Activated CD4-positive, alpha-beta T cell treated with anti-CD3 and anti-CD28 coated beads, Interleukin-2, amount 50 U/mL, for 16 hours (primary cell): ENCODE measurements around the gene FAM131B.

ENCODE experiments used
- DNase-seq: peaks from one replicate; pipeline ENCODE4 v3.0.0-alpha.2; 2020

Gene FAM131B

GRCh38 chr7:143356414-143357050 lies 6.0 kb downstream of the FAM131B start:
- DNase-seq: no peak

DNA sequence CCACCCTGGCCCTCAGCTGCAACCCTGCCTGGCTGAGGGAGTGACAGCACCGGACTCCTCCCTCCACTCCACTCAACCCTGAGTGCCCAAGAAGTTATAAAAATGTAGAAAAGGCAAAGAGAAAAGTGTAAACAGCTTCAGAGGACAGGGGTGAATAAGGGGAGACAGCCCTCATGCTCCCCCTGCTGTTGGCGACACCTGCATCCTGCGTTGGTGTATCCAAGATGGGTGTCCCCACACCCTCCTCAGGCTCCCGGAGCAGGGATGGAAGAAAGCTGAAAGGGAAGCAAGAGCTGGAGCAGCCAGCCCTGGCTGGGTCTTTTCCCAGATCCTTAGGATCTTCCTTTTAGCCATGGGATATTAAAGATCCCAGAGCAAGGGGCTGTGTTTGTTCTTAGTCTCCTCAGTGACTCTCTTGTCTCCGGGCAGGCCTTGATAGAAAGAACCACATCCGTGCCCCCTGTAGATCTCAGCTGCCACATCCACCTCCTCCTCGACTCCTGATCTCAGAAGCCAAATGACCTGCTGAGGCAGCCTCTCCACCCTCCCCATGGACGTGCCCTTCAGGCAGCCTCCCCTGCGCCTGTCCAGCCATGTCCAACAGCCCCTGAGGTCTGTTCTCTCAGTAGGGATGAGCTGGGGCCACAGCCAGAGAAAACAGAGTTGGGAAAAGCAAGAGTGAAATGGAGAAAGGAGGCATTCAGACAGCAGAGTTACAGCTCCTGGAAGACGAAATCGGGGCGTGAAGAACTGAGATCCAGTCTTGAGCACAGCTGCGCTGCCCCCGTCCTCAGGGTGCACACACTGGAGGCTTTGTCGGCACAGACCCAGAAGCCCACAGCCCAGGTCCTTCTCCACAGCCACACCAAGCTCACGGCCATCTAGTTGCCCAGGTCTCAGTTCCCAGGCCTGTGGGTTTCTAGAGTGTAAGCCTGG lies 6.8 kb downstream of the FAM131B start:
- DNase-seq: no peak

DNA sequence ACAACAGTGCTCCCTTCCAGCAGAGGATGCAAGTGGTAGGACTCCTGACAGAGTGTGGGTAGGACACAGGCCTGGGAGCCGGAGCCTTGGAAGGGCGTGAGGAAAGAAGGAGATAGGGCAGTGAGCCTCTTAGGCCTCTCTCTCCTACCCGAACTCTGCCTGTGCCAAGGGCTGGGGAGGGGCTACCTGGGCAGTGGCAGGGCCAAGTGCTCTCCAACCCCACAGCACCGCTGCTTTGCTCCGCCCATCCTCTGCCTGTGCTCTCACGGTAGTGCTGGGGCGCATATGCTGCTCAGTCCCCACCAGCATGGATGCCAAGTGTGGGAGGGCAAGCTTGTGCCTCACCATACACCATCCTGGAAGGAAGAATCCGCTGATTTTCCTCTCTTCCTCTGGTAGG lies 7.5 kb downstream of the FAM131B start:
- no peak for DNase-seq

DNA sequence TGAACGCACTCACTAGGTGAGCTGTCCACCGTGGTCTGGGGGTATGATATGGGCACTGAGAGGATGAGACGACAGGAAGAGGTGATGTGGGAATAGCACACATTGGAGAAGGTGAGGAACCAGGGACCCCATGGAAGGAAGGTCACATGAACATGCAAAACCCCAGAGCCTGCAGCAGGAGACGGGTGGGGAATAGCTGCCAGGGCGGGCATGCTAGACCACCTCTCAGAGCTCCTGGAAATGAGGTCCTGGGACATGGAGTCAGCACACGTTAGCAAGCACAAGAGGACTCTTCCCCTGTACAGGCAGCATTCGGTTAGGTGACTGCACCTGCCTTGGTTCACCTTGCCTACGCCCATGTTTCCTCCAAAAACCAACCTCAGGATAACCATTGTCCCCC lies 8.1 kb downstream of the FAM131B start:
- DNase-seq: no peak

GRCh38 chr7:143352531-143353002 lies 9.9 kb downstream of the FAM131B start:
- DNase-seq: no peak

DNA sequence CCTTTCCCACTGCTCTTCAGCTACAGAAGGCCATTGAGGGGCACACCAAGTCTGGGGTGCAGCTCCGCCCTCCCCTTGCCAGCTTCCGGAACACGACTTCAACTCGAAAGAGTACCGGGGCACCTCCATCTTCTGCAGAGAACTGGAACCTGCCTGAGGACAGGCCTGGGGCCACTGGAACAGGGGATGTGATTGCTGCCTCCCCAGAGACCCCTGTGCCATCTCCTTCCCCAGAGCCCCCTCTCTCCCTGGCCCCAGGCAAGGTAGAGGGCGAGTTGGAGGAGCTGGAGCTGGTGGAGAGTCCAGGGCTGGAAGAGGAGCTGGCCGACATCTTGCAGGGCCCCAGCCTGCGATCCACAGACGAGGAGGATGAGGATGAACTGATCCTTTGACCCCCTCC lies 10.9 kb downstream of the FAM131B start:
- no peak for DNase-seq

- DNase-seq: no peak
These were observed 11.5 kb downstream of the FAM131B start for GRCh38 chr7:143351060-143351459.

GRCh38 chr7:143347950-143348349 lies 14.6 kb downstream of the FAM131B start:
- no peak for DNase-seq

- no peak for DNase-seq
These were observed 16.5 kb downstream of the FAM131B start for GRCh38 chr7:143346018-143346417.

GRCh38 chr7:143345428-143345900 lies 17.0 kb downstream of the FAM131B start:
- DNase-seq: peak; percentile 63

DNA sequence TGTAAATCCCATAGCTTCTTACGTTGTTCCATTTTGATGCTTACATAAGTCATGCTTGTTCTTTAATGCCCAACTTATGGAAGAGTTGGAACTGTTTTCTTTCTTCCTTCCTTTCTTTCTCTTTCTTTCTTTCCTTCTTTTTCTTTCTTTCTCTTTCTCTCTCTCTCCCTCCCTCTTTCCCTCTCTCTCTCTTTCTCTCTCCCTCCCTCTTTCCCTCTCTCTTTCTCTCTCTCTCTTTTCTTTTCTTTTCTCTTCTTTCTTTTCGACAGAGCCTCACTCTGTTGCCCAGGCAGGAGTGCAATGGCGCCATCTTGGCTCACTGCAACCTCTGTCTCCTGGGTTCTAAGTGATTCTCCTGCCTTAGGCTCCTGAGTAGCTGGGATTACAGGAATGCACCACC lies 18.9 kb downstream of the FAM131B start:
- no peak for DNase-seq

DNA sequence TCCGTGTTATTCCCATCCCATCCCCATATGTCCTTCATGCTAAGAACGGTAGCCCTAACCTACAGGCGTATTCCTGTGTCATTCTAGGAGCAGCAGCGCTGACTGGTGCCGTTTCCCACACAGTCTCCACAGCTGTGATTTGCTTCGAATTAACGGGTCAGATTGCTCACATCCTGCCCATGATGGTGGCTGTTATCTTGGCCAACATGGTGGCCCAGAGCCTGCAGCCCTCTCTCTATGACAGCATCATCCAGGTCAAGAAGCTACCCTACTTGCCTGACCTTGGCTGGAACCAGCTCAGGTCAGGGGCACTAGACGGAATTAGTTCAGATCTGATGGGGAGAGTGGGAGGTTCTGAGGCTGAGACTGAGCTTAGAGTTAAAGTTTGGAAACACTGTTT lies 20.7 kb downstream of the FAM131B start:
- DNase-seq: no peak

DNA sequence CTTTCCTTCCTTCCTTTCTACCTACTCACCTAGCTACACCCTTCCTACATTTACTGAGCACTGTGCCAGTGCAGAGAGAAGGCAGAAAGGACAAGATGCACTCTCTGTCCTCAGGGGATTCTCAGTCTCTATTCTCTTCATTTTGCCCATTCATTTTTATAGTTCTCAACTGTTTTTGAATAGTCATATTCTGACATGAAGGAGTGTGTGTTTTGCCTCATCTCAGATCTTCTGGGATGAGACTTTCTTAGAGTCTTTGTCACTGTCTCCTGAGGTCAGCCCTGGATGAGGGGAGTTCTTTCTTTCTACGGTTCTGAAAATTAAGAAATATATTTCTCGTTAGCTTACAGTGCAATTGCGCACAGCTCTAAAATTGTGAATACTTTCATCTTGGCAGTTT lies 25.3 kb downstream of the FAM131B start:
- no peak for DNase-seq

DNA sequence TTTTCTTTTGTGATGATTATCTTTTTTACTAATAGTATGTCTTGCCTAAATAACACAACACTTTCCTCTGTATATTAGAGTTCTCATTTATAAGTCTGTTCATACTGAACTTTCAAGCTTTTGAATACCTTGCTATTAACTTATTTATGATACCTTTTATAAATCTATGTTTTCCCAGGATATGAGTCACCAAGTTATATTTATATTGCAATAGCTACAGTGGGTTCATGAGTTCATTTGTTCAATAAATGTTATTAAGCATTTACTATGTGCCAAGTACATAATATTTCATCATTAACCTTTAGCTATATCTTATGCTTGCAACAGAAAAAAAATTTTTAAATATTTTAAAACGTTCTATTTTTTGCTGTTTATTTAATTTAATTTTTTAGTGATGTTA lies 28.3 kb downstream of the FAM131B start:
- no peak for DNase-seq

DNA sequence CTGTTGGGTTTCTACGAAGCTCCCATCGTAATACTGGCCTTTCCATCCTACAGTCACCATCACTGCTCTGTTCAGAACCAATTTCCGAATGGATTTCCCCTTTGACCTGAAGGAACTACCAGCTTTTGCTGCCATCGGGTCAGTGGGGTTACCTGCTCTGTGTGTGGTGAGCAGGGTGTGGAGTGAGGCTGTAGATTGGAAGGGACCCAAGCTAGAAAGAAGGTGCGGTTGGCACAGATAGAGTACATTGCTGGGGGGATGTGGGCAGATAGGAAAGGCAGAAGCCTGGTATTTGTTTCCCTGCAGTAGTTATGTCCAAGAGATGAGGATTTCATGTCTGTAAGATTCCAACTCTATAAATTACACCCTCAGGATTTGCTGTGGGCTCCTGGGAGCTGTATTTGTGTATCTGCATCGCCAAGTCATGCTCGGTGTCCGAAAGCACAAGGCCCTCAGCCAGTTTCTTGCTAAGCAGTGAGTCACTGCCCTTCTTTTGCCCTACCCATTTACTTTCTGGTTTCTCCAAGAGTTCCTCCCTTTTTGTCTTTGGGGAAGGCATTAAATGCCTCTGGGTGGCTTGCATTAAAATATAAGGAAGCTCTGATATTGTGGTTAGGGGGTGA lies 31.2 kb downstream of the FAM131B start:
- no peak for DNase-seq

DNA sequence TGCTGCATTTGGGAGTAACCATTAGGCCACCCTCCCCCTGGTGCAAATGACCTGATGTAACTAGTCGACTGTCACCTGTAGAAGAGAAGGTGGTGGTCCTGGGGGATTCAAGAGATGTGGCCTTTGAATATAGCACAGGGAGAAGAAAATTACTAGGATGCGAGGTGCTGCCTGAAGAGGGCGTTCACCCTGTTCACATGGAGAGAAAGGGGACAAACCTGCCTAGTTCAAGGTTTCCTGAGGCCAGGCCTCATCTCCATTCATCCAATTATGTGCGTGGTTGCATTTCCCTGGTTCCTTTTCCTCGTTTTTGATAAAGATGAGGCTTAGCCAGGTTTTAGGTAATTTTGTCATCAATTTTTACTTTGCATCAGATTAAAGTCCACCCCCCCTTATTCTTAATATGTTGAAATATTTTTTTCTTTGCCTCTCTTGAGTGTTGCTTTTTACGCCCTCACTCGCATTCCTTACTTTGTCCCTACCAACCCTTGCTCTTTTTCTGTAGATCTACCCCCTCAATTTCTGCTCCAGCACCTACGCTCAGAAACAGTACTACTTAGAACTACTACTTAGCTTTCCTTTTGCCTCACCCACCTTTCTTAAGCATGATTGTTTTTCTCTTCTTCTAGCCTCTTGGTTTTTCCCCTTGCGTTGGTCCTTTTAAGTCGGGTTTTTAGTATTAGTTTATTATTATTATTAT lies 32.9 kb downstream of the FAM131B start:
- no peak for DNase-seq

DNA sequence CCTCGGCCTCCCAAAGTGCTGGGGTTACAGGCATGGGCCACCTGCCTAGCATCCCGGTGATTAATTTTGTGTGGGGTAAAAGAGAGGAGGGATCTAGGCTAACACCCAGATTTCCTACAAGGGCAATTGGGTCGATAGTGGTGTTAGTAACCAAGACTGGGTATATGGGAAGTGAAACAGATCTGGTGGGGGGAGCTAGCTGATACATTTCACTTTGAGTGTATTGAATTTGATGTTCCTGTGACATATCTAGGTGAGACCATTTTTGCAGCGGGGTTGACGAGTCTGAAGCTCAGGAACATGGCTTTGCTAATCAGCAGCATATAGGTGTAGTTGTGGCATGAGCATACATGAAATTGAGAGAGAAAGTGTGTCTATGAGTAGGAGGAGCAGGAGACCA lies 34.6 kb downstream of the FAM131B start:
- DNase-seq: no peak

DNA sequence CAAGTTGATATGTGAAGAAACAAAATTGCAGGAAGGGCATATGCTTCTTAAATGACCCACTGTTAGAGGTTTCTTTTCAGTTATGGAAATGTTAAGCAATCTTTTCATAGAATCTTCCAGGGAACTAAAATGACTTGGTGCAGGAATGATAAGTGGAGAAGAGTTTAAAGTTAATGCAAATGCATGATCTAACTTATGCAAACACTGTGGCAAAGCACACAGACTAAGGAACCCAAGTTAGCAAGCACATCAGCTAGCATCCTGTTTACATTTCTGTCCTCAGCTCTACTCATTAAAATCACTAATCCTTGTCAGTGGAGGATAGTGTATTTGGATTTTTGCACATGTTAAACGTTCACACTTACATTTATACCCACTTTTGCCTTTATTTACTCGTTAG lies 37.3 kb downstream of the FAM131B start:
- no peak for DNase-seq

DNA sequence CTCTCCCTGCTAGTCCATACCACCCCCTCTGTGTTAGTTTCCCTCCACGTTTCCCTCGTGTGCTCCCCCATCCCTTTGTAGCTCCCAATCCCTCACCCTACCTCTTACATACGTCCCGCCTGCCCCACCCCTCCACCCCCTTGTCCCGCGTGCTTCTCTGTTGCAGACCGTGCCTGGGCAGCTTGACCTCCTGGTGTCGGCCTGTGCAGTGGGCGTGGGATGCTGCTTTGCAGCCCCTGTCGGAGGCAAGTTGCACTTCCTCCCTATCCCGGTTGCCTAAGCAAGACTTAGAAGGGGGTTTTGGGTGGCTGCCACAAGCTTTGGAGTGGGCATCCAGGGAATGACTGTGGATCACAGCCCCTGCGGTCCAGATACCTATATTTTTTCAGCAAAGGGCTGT lies 38.9 kb downstream of the FAM131B start:
- DNase-seq: no peak

- no peak for DNase-seq
These were observed 39.5 kb downstream of the FAM131B start for GRCh38 chr7:143322760-143323633.

- DNase-seq: no peak
These were observed 40.8 kb downstream of the FAM131B start for GRCh38 chr7:143321734-143322133.

GRCh38 chr7:143321242-143321641 lies 41.3 kb downstream of the FAM131B start:
- DNase-seq: no peak
